Measurements from ENCODE around the gene GIMAP1.
"Not testable (repeated sequence)": the region's sequence is repeated elsewhere in the genome, so short reads cannot be mapped to it uniquely, and the experiment has no call there.

The GIMAP1 gene

GRCh38 chr7:150716368-150716767 is at the start of gene GIMAP1:
GIMAP1 (plus strand) TSS chr7:150716613; CDS start chr7:150719048, 2,435 bp downstream.
- DNase-seq (ENCODE audit: low read depth), result peak; percentile 47

DNA sequence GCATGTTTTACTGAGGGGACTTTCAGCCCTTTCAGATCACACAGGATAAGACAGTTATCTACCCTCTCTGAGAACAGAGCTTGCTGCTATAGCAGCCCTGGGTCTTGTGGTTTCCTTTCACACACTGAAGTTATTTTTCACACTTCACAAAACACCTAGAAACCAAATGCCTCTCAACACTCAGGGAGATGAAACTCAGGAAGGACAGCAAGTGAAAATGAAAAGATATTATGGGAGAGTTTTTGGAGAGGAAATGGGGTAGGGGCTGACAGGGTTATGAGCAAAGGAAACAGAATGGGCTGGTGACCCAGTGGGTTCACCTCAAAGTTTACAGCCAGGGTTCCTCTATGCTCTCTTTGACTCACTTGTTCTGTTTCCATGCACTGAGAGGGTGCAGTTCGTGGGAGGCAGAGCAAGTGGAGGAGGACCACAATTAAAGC is 47.9 kb upstream of the GIMAP1 start:
- DNase-seq (ENCODE audit: low read depth), result peak; percentile 44

GRCh38 chr7:150668977-150669376 is 47.4 kb upstream of the GIMAP1 start:
- no peak for DNase-seq (ENCODE audit: low read depth)

DNA sequence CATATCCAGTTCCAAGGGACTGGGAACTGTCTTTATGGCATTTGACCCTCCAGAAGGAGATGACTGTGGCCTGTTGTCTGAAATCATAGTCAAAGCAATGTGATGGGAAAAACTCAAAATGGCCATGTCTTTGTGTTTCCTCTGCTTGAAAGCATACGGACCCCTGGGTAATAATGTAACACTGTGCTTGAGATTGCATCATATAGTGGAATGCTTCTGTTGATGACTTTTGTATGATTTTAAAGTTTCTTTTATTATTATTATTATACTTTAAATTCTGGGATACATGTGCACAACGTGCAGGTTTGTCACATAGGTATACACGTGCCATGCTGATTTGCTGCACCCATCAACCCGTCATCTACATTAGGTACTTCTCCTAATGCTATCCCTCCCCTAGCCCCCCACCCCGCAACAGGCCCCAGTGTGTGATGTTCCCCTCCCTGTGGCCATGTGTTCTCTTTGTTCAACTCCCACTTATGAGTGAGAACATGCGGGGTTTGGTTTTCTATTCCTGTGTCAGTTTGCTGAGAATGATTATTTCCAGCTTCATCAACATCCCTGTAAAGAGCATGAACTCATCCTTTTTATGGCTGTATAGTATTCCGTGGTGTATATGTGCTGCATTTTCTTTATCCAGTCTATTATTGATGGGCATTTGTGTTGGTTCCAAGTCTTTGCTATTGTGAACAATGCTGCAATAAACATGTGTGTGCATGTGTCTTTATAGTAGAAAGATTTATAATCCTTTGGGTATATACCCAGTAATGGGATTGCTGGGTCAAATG is 44.4 kb upstream of the GIMAP1 start:
- not testable (repeated sequence) for DNase-seq (ENCODE audit: low read depth)

DNA sequence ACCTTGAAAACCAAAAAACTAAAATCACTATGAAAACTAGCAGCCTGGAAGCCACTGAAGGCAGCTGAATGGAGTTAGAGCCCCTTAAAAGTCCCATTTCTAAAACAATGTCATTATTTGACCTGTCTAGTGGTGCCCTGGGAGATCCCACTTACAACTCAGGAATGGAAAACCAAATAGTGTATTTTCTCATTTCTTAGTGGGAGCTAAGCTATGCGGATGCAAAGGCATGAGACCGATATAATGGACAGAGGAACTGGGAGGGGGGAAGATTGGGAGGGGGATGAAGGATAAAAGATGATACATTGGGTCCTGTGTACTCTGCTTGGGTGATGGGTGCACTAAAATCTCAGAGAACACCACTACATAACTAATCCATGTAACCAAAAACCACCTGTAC is 40.7 kb upstream of the GIMAP1 start:
- DNase-seq (ENCODE audit: low read depth), result no peak

- DNase-seq (ENCODE audit: low read depth), result not testable (repeated sequence)
Measured at GRCh38 chr7:150676276-150676675, 40.1 kb upstream of the GIMAP1 start.

- DNase-seq (ENCODE audit: low read depth), result not testable (repeated sequence)
Measured at GRCh38 chr7:150676854-150677253, 39.6 kb upstream of the GIMAP1 start.

DNA sequence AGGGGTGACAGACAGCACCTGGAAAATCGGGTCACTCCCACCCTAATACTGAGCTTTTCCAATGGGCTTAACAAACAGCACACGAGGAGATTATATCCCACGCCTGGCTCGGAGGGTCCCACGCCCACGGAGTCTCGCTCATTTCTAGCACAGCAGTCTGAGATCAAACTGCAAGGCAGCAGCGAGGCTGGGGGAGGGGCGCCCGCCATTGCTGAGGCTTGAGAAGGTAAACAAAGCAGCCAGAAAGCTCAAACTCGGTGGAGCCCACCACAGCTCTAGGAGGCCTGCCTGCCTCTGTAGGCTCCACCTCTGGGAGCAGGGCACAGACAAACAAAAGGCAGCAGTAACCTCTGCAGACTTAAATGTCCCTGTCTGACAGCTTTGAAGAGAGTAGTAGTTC is 37.8 kb upstream of the GIMAP1 start:
- DNase-seq (ENCODE audit: low read depth), result not testable (repeated sequence)

- not testable (repeated sequence) for DNase-seq (ENCODE audit: low read depth)
Measured at GRCh38 chr7:150680364-150680763, 36.0 kb upstream of the GIMAP1 start.

DNA sequence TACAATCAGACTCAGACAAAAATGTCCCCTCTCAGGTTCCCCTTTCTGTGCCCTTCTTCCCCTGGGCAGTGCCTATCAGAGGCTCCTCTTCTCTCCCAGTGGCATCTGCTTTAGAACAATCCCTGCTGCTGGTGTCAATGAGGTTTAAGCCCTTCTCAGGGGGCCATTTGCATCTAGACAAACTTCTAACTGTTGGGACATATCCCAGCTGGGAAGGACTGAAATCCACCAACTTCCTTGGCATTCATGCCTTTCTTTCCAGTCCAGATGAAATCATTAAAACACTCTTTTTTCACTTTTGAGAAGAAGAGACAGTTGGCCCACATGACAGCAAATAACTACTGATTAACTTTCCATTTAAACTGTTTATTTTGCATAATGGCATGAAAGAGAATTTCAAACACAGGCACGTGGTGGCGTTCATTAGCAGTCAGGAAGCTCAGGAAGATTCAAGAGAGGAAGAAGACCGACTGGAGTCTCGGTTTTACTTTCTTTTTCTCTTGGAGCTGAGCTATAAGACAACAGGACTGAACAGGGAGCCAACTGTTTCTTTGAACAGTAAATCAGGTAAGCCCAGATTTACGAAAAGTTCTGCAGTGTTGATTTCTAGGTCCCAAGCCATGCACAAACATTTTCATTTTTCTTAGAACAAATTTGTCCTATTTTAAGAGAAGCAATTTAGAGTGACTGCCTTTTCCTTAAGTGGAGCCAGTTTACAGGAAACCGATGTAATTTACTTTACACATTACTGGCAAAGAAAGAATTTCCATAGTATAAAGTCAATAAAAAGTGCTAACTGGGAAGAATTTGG is 31.0 kb upstream of the GIMAP1 start, which contains the start of gene GIMAP2:
GIMAP2 (plus strand) TSS at position 488 of the 811 bp plus-strand sequence. CDS start 1,354 bp downstream, outside the sequence.
- no peak for DNase-seq (ENCODE audit: low read depth)

GRCh38 chr7:150686030-150686631 is 30.3 kb upstream of the GIMAP1 start:
- no peak for DNase-seq (ENCODE audit: low read depth)

- DNase-seq (ENCODE audit: low read depth), result no peak
Measured at GRCh38 chr7:150688630-150689029, 27.8 kb upstream of the GIMAP1 start.

DNA sequence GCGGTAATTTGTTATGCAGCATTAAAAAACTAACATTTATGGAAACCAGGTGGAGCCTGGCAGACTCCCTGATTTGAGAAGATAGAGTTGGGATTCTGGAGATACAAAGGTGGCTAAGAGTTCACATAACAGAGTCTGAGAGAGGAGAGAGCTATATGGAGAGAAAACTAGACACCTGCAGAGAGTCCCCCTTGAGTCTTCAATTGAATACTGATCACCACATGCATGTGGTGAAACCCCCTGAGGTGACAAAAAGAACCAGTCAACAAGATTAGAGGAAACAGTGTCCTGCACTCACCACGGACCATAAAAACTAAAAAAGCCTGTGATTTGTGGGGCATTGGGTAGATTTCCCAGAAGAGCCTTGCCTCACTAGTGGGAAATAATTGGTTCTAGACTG is 20.8 kb upstream of the GIMAP1 start:
- no peak for DNase-seq (ENCODE audit: low read depth)

GRCh38 chr7:150703209-150703608 is 13.2 kb upstream of the GIMAP1 start:
- DNase-seq (ENCODE audit: low read depth), result no peak

DNA sequence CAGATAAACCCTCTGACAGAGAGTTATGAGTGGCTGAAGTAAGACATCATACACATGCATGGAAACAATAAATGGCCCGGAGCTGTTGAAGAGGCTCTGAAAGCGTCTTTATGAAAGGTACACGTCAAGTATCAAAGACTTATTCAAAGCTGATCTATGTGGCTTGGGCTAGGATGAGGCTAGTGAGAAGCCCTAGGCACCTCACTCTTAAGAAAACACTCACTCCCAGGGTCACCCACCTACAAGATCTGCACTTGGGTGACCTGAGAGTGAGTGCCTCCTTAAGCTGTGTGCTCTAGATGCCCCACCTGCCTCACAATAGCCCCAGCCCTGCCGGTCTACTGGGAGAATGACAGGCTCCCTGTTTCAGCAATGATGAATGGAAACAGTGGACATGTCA is 1.1 kb upstream of the GIMAP1 start:
- no peak for DNase-seq (ENCODE audit: low read depth)

- DNase-seq (ENCODE audit: low read depth), result no peak
Measured at GRCh38 chr7:150715738-150716137, 675 bp upstream of the GIMAP1 start.

DNA sequence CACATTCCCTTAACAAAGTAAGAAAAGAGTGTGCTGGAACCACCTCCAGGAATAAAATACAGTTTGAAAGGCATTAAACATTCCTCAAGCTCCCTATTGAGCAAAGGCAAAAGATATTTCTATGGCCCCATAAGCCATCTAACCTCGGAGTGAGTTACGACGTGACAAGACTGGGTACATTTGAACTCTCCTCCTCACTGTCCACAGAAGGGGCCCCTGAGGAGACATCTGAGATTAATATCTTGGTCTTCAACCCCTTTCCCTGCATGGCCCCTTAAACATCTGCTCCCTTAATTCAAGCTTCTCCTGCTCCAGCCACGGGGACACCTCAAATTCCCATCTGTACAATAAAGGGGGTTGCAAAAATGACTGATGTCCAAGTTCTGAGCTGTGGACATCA is 526 bp downstream of the GIMAP1 start:
- no peak for DNase-seq (ENCODE audit: low read depth)

DNA sequence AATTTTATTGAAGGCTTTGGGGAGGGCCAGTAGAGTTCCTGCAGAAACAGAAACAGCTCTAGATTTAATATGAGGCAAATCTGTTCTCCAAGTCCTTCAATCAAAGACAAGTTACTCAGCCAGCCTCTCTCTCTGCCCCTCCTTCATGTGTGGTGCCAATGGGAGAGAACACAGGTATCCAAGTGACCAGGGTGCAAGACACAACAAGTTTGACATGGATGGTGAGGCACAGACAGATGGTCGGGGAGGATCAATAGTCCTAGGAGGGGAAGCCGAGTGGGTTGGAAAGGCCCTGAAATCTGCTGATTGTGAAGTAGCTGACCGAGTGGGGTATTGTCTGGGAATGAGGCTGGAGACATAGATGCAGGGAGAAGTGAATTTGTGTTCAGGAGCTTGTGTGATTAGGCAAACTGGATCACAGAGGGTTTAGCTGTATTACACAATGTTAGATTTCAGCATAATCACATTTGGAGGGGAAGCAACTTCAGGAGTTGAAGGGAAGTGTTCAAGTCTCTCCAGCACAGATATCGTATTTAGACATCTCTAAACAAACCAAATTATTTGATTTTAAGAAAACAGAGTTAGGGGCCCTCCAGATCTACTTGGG is 1.5 kb downstream of the GIMAP1 start:
- DNase-seq (ENCODE audit: low read depth), result no peak

- no peak for DNase-seq (ENCODE audit: low read depth)
Measured at GRCh38 chr7:150719436-150719835, 3.0 kb downstream of the GIMAP1 start.

GRCh38 chr7:150719960-150720891 is 3.8 kb downstream of the GIMAP1 start:
- DNase-seq (ENCODE audit: low read depth), result no peak

GRCh38 chr7:150721970-150722373 is 5.6 kb downstream of the GIMAP1 start:
- DNase-seq (ENCODE audit: low read depth), result no peak
